ENCODE results near the gene ENDOV.

ENDOV gene

DNA sequence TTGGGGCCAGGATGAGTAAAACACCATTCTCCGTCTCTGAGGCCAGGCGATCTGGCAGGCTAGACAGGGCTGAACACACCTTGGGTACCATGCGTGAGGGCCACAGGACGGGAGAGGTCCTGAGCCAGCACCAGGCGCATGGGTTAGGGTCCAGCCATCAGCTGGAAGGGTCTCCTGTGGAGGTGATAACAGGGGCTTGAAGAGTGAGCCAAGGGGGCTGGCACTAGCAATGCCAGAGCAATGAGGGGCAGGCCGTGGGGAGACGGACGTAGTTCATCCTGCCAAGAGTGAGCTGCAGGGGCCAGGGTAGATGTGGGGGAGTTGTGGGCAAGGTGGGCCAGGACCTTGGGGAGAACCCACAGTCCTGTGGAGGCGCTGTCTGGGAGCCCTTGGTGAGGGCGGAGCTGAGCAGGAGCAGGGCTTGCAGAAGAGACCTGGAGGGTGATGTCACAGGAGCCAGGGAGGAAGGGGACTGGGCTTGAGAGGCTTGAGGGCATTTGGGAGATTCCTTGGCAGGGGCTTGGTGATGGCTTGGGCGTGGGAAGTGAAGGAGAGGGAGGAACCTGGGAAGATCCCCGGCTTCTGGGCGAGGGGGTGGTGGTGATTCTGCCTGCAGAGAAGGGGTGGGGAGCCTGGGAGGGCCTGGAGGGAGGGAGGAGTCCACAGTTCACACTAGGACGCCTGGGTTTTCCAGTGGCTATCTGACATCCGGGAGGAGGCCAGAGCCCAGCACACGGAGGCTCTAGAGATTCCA lies 67.8 kb downstream of the ENDOV start:
- H3K4me1 Mint-ChIP-seq: peaks cover 15% of the 10 kb centered on the region
- H3K27ac Mint-ChIP-seq: no peak overlapping the region
- H3K9me3 Mint-ChIP-seq: no peaks in the 10 kb centered on the region
- no peak overlapping the region for H3K4me3 Mint-ChIP-seq
- ATAC-seq (no peak), DNase-seq (no peak)
- peaks cover 84% of the 10 kb centered on the region for H3K27me3 Mint-ChIP-seq

DNA sequence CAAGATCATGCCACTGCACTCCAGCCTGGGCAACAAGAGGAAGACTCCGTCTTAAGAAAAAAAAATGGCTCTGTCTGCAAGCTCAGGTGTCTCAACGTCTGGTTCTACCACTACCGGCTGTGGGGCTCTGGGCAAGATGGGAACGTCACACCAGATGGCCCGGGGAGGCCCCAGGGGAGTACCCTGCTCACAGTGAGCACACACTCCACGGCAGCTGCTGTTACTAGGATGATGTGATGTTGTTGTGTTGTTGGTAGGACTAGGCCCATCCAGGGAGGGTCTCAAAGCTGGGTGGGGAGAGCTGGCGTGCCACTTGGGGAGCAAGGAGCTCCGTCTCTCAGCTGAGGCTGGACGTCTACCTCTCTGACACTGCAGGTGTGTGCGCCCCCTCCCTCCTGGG lies 70.9 kb downstream of the ENDOV start:
- Mint-ChIP-seq H3K27me3 (peaks cover 73% of the 10 kb centered on the region), H3K4me1 (peaks cover 6% of the 10 kb centered on the region), H3K4me3 (no peak overlapping the region), H3K27ac (no peak overlapping the region), H3K9me3 (no peaks in the 10 kb centered on the region)
- ATAC-seq (no peak), DNase-seq (no peak)

DNA sequence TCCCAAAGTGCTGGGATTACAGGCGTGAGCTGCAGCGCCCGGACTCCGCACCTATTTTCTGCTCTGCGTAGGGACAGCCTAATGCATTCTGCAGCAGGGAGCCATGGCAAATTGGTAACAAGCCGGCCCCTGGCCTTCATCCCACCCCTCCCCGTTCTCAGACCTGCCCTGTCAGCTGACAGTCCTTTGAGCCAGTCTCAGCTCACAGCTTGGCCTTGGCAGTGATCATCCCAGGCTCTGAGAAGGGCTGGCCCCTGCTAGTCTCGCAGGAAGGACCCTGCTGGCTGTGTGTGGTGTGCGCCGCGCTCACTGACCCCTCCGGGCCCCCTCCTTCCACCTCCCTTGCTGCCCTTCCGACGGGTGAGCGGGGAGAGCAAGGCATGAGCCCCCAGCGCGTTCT lies 71.7 kb downstream of the ENDOV start:
- ATAC-seq: no peak
- Mint-ChIP-seq H3K4me1 (no peaks in the 10 kb centered on the region), H3K27ac (no peak overlapping the region), H3K4me3 (no peak overlapping the region), H3K9me3 (no peaks in the 10 kb centered on the region), H3K27me3 (peaks cover 73% of the 10 kb centered on the region)
- no peak for DNase-seq

DNA sequence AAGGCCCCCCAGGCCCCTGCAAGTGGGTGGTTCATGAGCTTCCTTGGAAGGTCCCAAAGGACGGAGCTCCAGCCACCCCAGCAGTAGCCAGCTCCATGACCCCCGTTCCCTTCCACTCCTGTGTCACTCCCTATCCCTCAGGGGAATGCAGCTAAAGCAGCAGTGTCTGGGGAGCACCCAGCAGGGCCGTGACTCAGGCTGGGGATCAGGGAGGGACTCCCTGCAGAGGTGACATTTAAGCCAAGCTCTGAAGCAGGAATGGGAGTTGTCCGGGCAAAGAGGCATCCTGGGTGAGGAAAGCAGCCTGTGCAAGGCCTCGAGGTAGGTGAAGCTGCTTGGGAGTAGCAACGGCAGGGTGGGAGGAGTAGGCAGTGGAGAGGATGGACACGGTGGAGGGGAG lies 72.5 kb downstream of the ENDOV start:
- Mint-ChIP-seq H3K27ac (no peak overlapping the region), H3K4me1 (no peaks in the 10 kb centered on the region), H3K9me3 (no peaks in the 10 kb centered on the region), H3K4me3 (no peak overlapping the region), H3K27me3 (peaks cover 71% of the 10 kb centered on the region)
- DNase-seq: no peak
- no peak for ATAC-seq

Data from stimulated activated naive CD8-positive, alpha-beta T cell treated with anti-CD3 and anti-CD28 coated beads, Interleukin-15, amount 100 ng/mL, for 72 hours (primary cell).